GM21529 (cell line): Measurements from ENCODE around the gene PIEZO1.
A peak's percentile ranks its signal among the peaks of the same experiment; 100 is the strongest.

Experiments
- ATAC-seq: cut with Tn5 transposase; IDR thresholded peaks from one replicate; pipeline ENCODE4 v1.9.1; 2021; ENCODE audit not compliant: unreplicated experiment

The PIEZO1 gene

GRCh38 chr16:88721815-88722755 is 62.9 kb downstream of the PIEZO1 start:
- ATAC-seq = no peak

- ATAC-seq = no peak
Observed at GRCh38 chr16:88721236-88721635, 63.8 kb downstream of the PIEZO1 start.

- ATAC-seq = no peak
Observed at GRCh38 chr16:88720396-88720970, 64.5 kb downstream of the PIEZO1 start.

GRCh38 chr16:88719933-88720296 is 65.1 kb downstream of the PIEZO1 start:
- no peak for ATAC-seq

- ATAC-seq = no peak
Observed at GRCh38 chr16:88719267-88719932, 65.6 kb downstream of the PIEZO1 start.

- no peak for ATAC-seq
Observed at GRCh38 chr16:88718178-88718577, 66.8 kb downstream of the PIEZO1 start.

GRCh38 chr16:88716601-88717001 is 68.4 kb downstream of the PIEZO1 start:
- no peak for ATAC-seq

- ATAC-seq = no peak
Observed at GRCh38 chr16:88716201-88716600, 68.8 kb downstream of the PIEZO1 start.

- no peak for ATAC-seq
Observed at GRCh38 chr16:88715312-88716190, 69.5 kb downstream of the PIEZO1 start.

GRCh38 chr16:88714420-88715302 is 70.4 kb downstream of the PIEZO1 start:
- no peak for ATAC-seq

- no peak for ATAC-seq
Observed at GRCh38 chr16:88713568-88714419, 71.2 kb downstream of the PIEZO1 start.

GRCh38 chr16:88713054-88713453 is 72.0 kb downstream of the PIEZO1 start:
- ATAC-seq = no peak

- ATAC-seq = no peak
Observed at GRCh38 chr16:88712362-88712979, 72.5 kb downstream of the PIEZO1 start.

- ATAC-seq = no peak
Observed at GRCh38 chr16:88711750-88712340, 73.2 kb downstream of the PIEZO1 start.

GRCh38 chr16:88710556-88710955 is 74.5 kb downstream of the PIEZO1 start:
- ATAC-seq = no peak

- ATAC-seq = no peak
Observed at GRCh38 chr16:88706965-88707826, 77.8 kb downstream of the PIEZO1 start.

GRCh38 chr16:88706229-88706964 is 78.6 kb downstream of the PIEZO1 start, which contains the start of the genes CTU2 and RNF166:
CTU2 (plus strand) TSS chr16:88706503; CDS start chr16:88706531, 28 bp downstream.
RNF166 (minus strand) TSS chr16:88706408; CDS start chr16:88706325, 83 bp downstream.
- ATAC-seq = peak; percentile 55
